NK-92 treated with Interleukin-12 subunit alpha and Interleukin-12 subunit beta, amount 100 ng/mL, for 24 hours (cell line): ENCODE data around the gene SMOC2.

Experiments
- DNase-seq: peaks from one replicate; lab custom pipeline; 2025; lab: John Stamatoyannopoulos, UW

SMOC2 gene

GRCh38 chr6:168709991-168710390, 269.0 kb downstream of the SMOC2 start:
- DNase-seq = no peak

DNA sequence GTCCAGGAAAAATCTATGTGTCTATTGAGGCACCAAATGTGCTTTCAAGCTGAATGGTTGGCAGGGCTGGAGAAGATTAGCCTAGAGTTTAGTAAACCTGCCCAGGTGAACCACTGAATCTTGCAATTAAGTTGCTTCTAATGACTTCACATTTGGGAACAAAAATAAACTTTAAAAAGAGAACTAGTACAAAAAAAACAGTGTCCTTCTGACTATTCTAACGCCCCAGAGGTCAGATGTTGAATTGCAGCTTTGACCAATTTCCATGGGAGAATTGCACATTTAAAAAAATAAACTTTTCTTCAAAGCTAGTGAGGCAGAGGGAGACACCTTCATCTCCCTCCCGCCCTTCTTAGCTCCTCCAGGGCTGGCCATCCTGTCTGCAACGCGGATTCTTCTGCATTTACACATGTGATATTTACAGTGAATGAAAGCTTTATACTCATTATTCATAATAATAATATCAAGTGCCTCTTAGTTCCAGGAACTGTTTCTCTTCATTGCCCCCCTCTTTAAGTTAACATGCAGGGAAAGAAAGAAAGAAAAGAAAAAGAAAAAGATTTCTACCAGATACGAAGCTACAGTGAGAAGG, 270.2 kb downstream of the SMOC2 start:
- DNase-seq = no peak

DNA sequence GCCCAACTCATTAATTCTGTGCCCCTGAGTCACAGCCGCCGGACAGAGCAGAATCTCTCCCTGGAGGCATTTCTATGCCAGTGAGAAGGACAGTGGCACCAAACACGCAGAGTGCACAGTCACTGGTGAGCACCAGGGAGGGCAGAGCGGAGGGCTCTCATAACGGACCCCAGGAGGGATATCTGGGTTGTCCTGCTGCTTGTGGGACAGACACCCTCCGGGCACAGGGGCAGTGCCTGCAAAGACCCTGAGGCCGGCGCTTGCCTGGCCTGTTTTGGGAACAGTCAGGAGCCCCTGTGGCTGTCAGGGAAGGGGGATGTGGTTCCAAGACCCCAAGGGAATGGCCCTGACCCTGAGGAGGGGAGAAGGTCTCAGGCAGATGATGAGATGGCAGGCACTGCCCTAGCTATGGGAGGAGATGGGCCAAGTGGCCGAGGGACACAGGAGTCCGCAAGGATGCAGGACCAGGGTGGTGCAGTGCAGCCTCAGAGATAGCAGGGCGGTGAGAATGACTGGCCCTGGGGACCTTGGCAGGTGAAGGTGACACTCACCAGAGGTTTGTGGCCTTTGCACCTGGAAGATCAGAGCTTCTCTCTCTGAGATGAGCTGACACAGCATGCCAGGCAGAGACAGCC, 270.8 kb downstream of the SMOC2 start:
- no peak for DNase-seq

- no peak for DNase-seq
Measured at GRCh38 chr6:168712993-168713392, 272.0 kb downstream of the SMOC2 start.

DNA sequence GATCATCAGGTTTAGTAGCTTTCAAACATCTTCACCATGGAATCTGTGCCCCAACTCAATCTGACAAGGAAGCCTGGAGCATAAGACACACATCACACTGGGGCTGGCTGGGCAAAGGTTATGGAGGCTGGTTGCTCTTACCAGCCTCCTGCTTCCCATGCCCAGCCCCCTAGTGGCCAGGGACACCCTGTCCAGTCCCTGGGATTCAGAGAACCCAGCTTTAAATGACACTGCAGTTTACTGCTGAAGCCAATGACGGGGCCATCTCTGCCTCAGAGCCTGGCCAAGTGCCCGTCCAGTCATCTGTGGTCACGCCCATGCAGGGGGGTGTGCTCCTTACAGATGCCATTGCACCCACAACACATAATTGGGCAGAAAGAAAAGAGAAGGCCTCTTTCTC, 272.9 kb downstream of the SMOC2 start:
- no peak for DNase-seq

DNA sequence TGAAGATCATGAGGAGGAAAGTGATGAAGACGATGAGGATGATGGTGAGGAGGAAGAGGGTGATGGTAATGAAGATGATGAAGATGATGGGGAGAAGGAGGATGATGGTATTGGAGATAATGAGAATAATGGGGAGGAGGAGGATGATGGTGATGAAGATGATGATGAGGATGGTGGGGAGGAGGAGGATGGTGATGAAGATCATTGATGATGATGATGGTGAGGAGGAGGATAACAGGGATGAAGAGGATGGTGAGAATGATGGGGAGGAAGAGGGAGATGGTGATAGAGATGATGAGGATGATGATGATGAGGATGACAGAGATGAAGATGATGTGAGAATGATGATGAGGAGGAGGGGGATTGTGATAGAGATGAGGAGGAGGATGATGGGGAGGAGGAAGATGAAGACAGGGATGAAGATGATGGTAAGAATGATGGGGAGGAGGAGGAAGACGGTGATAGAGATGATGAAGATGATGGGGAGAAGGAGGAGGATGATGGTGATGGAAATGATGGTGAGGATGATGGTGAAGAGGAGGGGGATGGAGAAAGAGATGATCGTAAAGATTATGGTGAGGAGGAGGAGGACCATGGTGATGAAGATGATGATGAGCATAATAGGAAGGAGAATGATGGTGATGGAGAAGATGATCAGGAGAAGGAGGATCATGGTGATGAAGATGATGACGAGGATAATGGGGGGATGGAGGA, 273.7 kb downstream of the SMOC2 start:
- DNase-seq = no peak

- DNase-seq = no peak
Measured at GRCh38 chr6:168715643-168716481, 274.9 kb downstream of the SMOC2 start.

- DNase-seq = no peak
Measured at GRCh38 chr6:168716581-168716980, 275.6 kb downstream of the SMOC2 start.

- DNase-seq = no peak
Measured at GRCh38 chr6:168717491-168717890, 276.5 kb downstream of the SMOC2 start.
